Mesenchymal stem cell (in vitro differentiated cells and primary cell): Measurements from ENCODE around the gene WDR73.

ENCODE experiments used
- DNase-seq: peaks from one replicate; pipeline ENCODE4 v3.0.0-alpha.2; 2013
- H2AFZ ChIP-seq: one replicate; pipeline ENCODE4 v1.6.1; 2013; ENCODE audit warnings: low read depth, mild to moderate bottlenecking, control low read depth, inconsistent platforms, low read length, moderate library complexity
- H2AK5ac ChIP-seq: 2 replicates; pipeline ENCODE4 v1.6.1; 2013; ENCODE audit warnings: low read length, moderate library complexity, mild to moderate bottlenecking, inconsistent platforms; ENCODE audit not compliant: severe bottlenecking
- H2BK120ac ChIP-seq: one replicate; pipeline ENCODE4 v1.6.1; 2013; ENCODE audit warnings: low read depth, mild to moderate bottlenecking, inconsistent platforms, low read length, moderate library complexity
- H2BK12ac ChIP-seq, 2 experiments: one replicate each; pipeline ENCODE4 v1.6.1; 2013; ENCODE audit warnings: inconsistent platforms in 2 of 2, low read length in 2 of 2, mild to moderate bottlenecking in 2 of 2, moderate library complexity in 2 of 2, control low read depth in 1 of 2
- H2BK15ac ChIP-seq: one replicate; pipeline ENCODE4 v1.6.1; 2013; ENCODE audit warnings: mild to moderate bottlenecking, low read depth, inconsistent platforms; ENCODE audit not compliant: poor library complexity, severe bottlenecking
- H2BK5ac ChIP-seq: 2 replicates; pipeline ENCODE4 v1.6.1; 2013; ENCODE audit warnings: low read depth, mild to moderate bottlenecking, low read length, control low read depth, inconsistent platforms; ENCODE audit not compliant: poor library complexity, severe bottlenecking
- H3K14ac ChIP-seq, 2 experiments: one replicate each; pipeline ENCODE4 v1.6.1; 2013; ENCODE audit warnings: inconsistent platforms in 2 of 2, low read length in 2 of 2, control low read depth in 1 of 2, mild to moderate bottlenecking in 1 of 2, moderate library complexity in 1 of 2
- H3K18ac ChIP-seq, 2 experiments: one replicate each; pipeline ENCODE4 v1.6.1; 2013; ENCODE audit warnings: inconsistent platforms in 2 of 2, low read length in 2 of 2, control low read depth in 1 of 2, low read depth in 1 of 2, mild to moderate bottlenecking in 1 of 2
- H3K23ac ChIP-seq, 2 experiments: one replicate each; pipeline ENCODE4 v1.6.1; 2013; ENCODE audit warnings: inconsistent platforms in 2 of 2, low read length in 2 of 2, mild to moderate bottlenecking in 2 of 2, moderate library complexity in 2 of 2, control low read depth in 1 of 2
- H3K27ac ChIP-seq: 2 replicates; pipeline ENCODE4 v1.5.1; 2013; ENCODE audit warnings: mild to moderate bottlenecking, moderate library complexity, low read length, control low read depth, inconsistent platforms; ENCODE audit not compliant: poor library complexity, severe bottlenecking
- H3K27me3 ChIP-seq, 2 experiments: 2 replicates each; pipeline versions ENCODE4 v1.6.1 to v1.7.0; 2013; ENCODE audit warnings: low read length in 2 of 2, mild to moderate bottlenecking in 2 of 2, moderate library complexity in 2 of 2, control low read depth in 1 of 2, inconsistent platforms in 1 of 2; ENCODE audit not compliant: control insufficient read depth in 1 of 2, insufficient read depth in 1 of 2
- H3K36me3 ChIP-seq, 2 experiments: 2 replicates each; pipeline versions ENCODE4 v1.6.1 to v1.7.0; 2013; ENCODE audit warnings: low read length in 2 of 2, control low read depth in 1 of 2, inconsistent platforms in 1 of 2, low read depth in 1 of 2, mild to moderate bottlenecking in 1 of 2; ENCODE audit not compliant: insufficient read depth in 2 of 2, control insufficient read depth in 1 of 2
- H3K4ac ChIP-seq, 2 experiments: one replicate each; pipeline ENCODE4 v1.6.1; 2013; ENCODE audit warnings: inconsistent platforms in 2 of 2, low read length in 2 of 2, mild to moderate bottlenecking in 2 of 2, moderate library complexity in 2 of 2, control low read depth in 1 of 2, low read depth in 1 of 2
- H3K4me1 ChIP-seq: 2 replicates; pipeline ENCODE4 v1.6.1; 2013; ENCODE audit warnings: low read depth, low read length, control low read depth; ENCODE audit not compliant: control insufficient read depth, insufficient read depth
- H3K4me2 ChIP-seq: 2 replicates; pipeline ENCODE4 v1.6.1; 2013; ENCODE audit warnings: low read length, mild to moderate bottlenecking, inconsistent platforms; ENCODE audit not compliant: poor library complexity, severe bottlenecking
- H3K4me3 ChIP-seq, 2 experiments: 2 replicates each; pipeline versions ENCODE4 v1.5.1 to v1.7.0; 2013; ENCODE audit warnings: low read length in 2 of 2, mild to moderate bottlenecking in 2 of 2, control low read depth in 1 of 2, low read depth in 1 of 2; ENCODE audit not compliant: insufficient read depth in 1 of 2
- H3K79me1 ChIP-seq: replicated peaks from 2 replicates; pipeline ENCODE4 v1.6.1; 2013; ENCODE audit warnings: mild to moderate bottlenecking, control low read depth, low read length, inconsistent platforms; ENCODE audit not compliant: poor library complexity, severe bottlenecking
- H3K9ac ChIP-seq: 2 replicates; pipeline ENCODE4 v1.7.0; 2013; ENCODE audit warnings: mild to moderate bottlenecking, low read length, moderate library complexity
- H3K9me3 ChIP-seq: 2 replicates; pipeline ENCODE4 v1.7.0; 2013; ENCODE audit warnings: mild to moderate bottlenecking, low read length; ENCODE audit not compliant: control insufficient read depth
- H4K8ac ChIP-seq: one replicate; pipeline ENCODE4 v1.6.1; 2013; ENCODE audit warnings: inconsistent platforms, mild to moderate bottlenecking, low read length, moderate library complexity
- H4K91ac ChIP-seq: one replicate; pipeline ENCODE4 v1.6.1; 2013; ENCODE audit warnings: mild to moderate bottlenecking, low read length, inconsistent platforms
- whole genome bisulfite sequencing: methylation state at CpG from one replicate; pipeline ENCODE4 v1.1.7; 2013; ENCODE audit warnings: mixed read lengths; 5-methylcytosine and 5-hydroxymethylcytosine counted together

WDR73 gene

GRCh38 chr15:84697236-84697990, 43.3 kb upstream of the WDR73 start:
- DNase-seq: no peak
- peaks cover 2% of the 10 kb centered on the region for H3K4me1 ChIP-seq
- H3K9ac ChIP-seq: no peak overlapping the region
- H3K27ac ChIP-seq: no peak overlapping the region
- H3K4me3 ChIP-seq: no peak overlapping the region
- H3K27me3 ChIP-seq: no peaks in the 10 kb centered on the region
- H3K9me3 ChIP-seq: no peaks in the 10 kb centered on the region
- no peaks in the 10 kb centered on the region for H3K36me3 ChIP-seq
- H2BK120ac ChIP-seq: no peak overlapping the region
- WGBS: no CpG with 5 or more reads among the region's 1 CpG
- H4K91ac ChIP-seq: no peak overlapping the region
- H2BK5ac ChIP-seq: no peak overlapping the region
- H3K4ac ChIP-seq: no peak overlapping the region
- no peak overlapping the region for H3K14ac ChIP-seq
- H2AFZ ChIP-seq: no peak overlapping the region
- H2AK5ac ChIP-seq: no peak overlapping the region
- H2BK15ac ChIP-seq: no peak overlapping the region
- H4K8ac ChIP-seq: no peak overlapping the region
- no peak overlapping the region for H3K18ac ChIP-seq
- no peaks in the 10 kb centered on the region for H3K79me1 ChIP-seq
- H2BK12ac ChIP-seq: no peak overlapping the region
- H3K4me2 ChIP-seq: no peak overlapping the region
- no peak overlapping the region for H3K23ac ChIP-seq

DNA sequence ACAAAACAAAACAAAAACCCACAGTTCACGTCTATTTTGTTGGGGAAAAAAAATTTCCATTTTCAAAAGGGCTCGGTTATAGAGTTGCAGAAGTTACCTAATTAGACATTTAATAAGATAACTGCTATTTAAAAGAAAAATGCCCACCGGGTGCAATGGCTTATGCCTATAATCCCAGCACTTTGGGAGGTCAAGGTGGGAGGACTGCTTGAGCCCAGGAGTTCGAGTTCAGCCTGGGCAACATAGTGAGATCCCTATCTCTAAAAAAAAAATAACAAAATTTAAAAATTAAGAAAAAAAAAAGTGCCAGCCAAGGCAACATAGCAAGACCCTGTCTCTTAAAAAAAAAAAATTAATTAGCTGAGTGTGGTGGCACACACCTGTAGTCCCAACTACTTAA, 42.7 kb upstream of the WDR73 start:
- no peak overlapping the region for H2BK12ac ChIP-seq
- no peaks in the 10 kb centered on the region for H3K79me1 ChIP-seq
- no peaks in the 10 kb centered on the region for H3K9me3 ChIP-seq
- H3K27me3 ChIP-seq: no peaks in the 10 kb centered on the region
- no peak overlapping the region for H2BK15ac ChIP-seq
- no peaks in the 10 kb centered on the region for H3K36me3 ChIP-seq
- no peak overlapping the region for H3K14ac ChIP-seq
- no peak overlapping the region for H3K27ac ChIP-seq
- no peak overlapping the region for H4K8ac ChIP-seq
- H3K4ac ChIP-seq: no peak overlapping the region
- no peak for DNase-seq
- H2AFZ ChIP-seq: no peak overlapping the region
- no CpG with 5 or more reads among the region's 4 CpGs for WGBS
- H3K4me3 ChIP-seq: no peak overlapping the region
- H2BK120ac ChIP-seq: no peak overlapping the region
- no peak overlapping the region for H2AK5ac ChIP-seq
- no peak overlapping the region for H3K23ac ChIP-seq
- H3K18ac ChIP-seq: no peak overlapping the region
- H4K91ac ChIP-seq: no peak overlapping the region
- H3K4me2 ChIP-seq: no peak overlapping the region
- H2BK5ac ChIP-seq: no peak overlapping the region
- H3K4me1 ChIP-seq: peaks cover 2% of the 10 kb centered on the region
- no peak overlapping the region for H3K9ac ChIP-seq

GRCh38 chr15:84690342-84690741, 36.3 kb upstream of the WDR73 start:
- Histone ChIP-seq H2BK120ac (no peak overlapping the region), H2BK15ac (no peak overlapping the region), H3K4me2 (no peak overlapping the region), H2AFZ (no peak overlapping the region), H3K9ac (no peak overlapping the region), H4K8ac (no peak overlapping the region), H3K79me1 (peaks cover 12% of the 10 kb centered on the region), H4K91ac (no peak overlapping the region), H2BK5ac (no peak overlapping the region), H3K18ac (no peak overlapping the region), H3K27me3 (no peaks in the 10 kb centered on the region), H3K23ac (no peak overlapping the region), H3K9me3 (no peaks in the 10 kb centered on the region), H3K4ac (no peak overlapping the region), H2AK5ac (no peak overlapping the region), H3K27ac (no peak overlapping the region), H3K14ac (no peak overlapping the region), H2BK12ac (no peak overlapping the region), H3K4me3 (no peak overlapping the region), H3K36me3 (peaks cover 15 to 42% of the 10 kb centered on the region in 2 experiments), H3K4me1 (no peaks in the 10 kb centered on the region)
- WGBS: 98% methylated on average over 8 of the region's 8 CpGs
- no peak for DNase-seq

DNA sequence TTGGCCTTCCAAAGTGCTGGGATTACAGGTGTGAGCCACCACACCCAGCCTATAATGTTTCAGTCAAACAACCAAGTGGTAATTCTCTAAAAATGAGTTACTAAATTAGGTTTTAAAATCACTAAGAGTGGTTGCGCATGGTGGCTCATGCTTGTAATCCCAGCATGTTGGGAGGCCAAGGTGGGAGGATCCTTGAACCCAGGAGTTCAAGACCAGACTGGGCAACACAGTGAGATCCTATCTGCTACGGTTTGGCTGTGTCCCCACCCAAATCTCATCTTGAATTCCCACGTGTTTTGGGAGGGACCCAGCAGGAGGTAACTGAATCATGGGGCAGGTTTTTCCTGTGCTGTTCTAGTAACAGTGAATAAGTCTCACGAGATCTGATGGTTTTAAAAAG, 35.8 kb upstream of the WDR73 start:
- Histone ChIP-seq H3K4me3 (no peak overlapping the region), H3K14ac (no peak overlapping the region), H3K27ac (no peak overlapping the region), H3K4ac (no peak overlapping the region), H3K4me2 (no peak overlapping the region), H3K9ac (no peak overlapping the region), H3K79me1 (peaks cover 12% of the 10 kb centered on the region), H2AK5ac (no peak overlapping the region), H2BK12ac (no peak overlapping the region), H2BK15ac (no peak overlapping the region), H2AFZ (no peak overlapping the region), H4K91ac (no peak overlapping the region), H3K4me1 (no peaks in the 10 kb centered on the region), H3K27me3 (no peaks in the 10 kb centered on the region), H2BK120ac (no peak overlapping the region), H4K8ac (no peak overlapping the region), H3K23ac (no peak overlapping the region), H3K9me3 (no peaks in the 10 kb centered on the region), H3K36me3 (peaks cover 15 to 42% of the 10 kb centered on the region in 2 experiments), H3K18ac (no peak overlapping the region), H2BK5ac (no peak overlapping the region)
- WGBS: 99% methylated on average over 4 of the region's 4 CpGs
- no peak for DNase-seq
